ENCODE data around the gene IL1RAPL1.

IL1RAPL1 gene

GRCh38 chrX:28922106-28922505 is 334.9 kb downstream of the IL1RAPL1 start:
- no peak overlapping the region for H3K4me3 ChIP-seq (ENCODE audit: low read depth, low read length)
- no peak overlapping the region for H3K9ac ChIP-seq (ENCODE audit: low read length)
- H3K27ac ChIP-seq (ENCODE audit: low read depth, low read length), result no peak overlapping the region
- H3K9me3 ChIP-seq (ENCODE audit: control insufficient read depth, insufficient read depth, low read depth, low read length), result no peaks in the 10 kb centered on the region
- H3K36me3 ChIP-seq (ENCODE audit: control insufficient read depth, insufficient read depth, low read length), result no peaks in the 10 kb centered on the region
- H3K4me1 ChIP-seq (ENCODE audit: control insufficient read depth, insufficient read depth, low read length), result peaks cover 26% of the 10 kb centered on the region
- no peaks in the 10 kb centered on the region; the same call in 1 of the 2 replicates for H3K27me3 ChIP-seq (ENCODE audit: control insufficient read depth, insufficient read depth, low read length)

- Histone ChIP-seq H3K9me3 (ENCODE audit: control insufficient read depth, insufficient read depth, low read depth, low read length) (0 out of 2 replicates have a peak, but pooled peaks cover 2% of the 10 kb centered on the region), H3K27me3 (ENCODE audit: control insufficient read depth, insufficient read depth, low read length) (no peaks in the 10 kb centered on the region)
Measured at GRCh38 chrX:28946846-28947245, 359.6 kb downstream of the IL1RAPL1 start.

GRCh38 chrX:28960063-28960462 is 372.8 kb downstream of the IL1RAPL1 start:
- H3K4me3 ChIP-seq (ENCODE audit: low read depth, low read length), result no peak overlapping the region
- H3K27ac ChIP-seq (ENCODE audit: low read depth, low read length), result no peak overlapping the region
- no peaks in the 10 kb centered on the region for H3K9me3 ChIP-seq (ENCODE audit: control insufficient read depth, insufficient read depth, low read depth, low read length)
- no peaks in the 10 kb centered on the region for H3K4me1 ChIP-seq (ENCODE audit: control insufficient read depth, insufficient read depth, low read length)
- no peaks in the 10 kb centered on the region for H3K36me3 ChIP-seq (ENCODE audit: control insufficient read depth, insufficient read depth, low read length)
- H3K9ac ChIP-seq (ENCODE audit: low read length), result no peak overlapping the region
- H3K27me3 ChIP-seq (ENCODE audit: control insufficient read depth, insufficient read depth, low read length), result no peaks in the 10 kb centered on the region; the same call in 1 of the 2 replicates

More at GRCh38 chrX:28946846-28947245, 359.6 kb downstream of the IL1RAPL1 start:
- Histone ChIP-seq H3K9ac (ENCODE audit: low read length) (no peak overlapping the region), H3K4me1 (ENCODE audit: control insufficient read depth, insufficient read depth, low read length) (no peaks in the 10 kb centered on the region), H3K4me3 (ENCODE audit: low read depth, low read length) (no peak overlapping the region), H3K27ac (ENCODE audit: low read depth, low read length) (no peak overlapping the region), H3K36me3 (ENCODE audit: control insufficient read depth, insufficient read depth, low read length) (no peaks in the 10 kb centered on the region)

GRCh38 chrX:28966331-28966730 is 379.1 kb downstream of the IL1RAPL1 start:
- Histone ChIP-seq H3K9ac (ENCODE audit: low read length) (no peak overlapping the region), H3K36me3 (ENCODE audit: control insufficient read depth, insufficient read depth, low read length) (no peaks in the 10 kb centered on the region), H3K4me1 (ENCODE audit: control insufficient read depth, insufficient read depth, low read length) (peaks cover 5% of the 10 kb centered on the region; the same call in 1 of the 2 replicates), H3K9me3 (ENCODE audit: control insufficient read depth, insufficient read depth, low read depth, low read length) (no peaks in the 10 kb centered on the region), H3K4me3 (ENCODE audit: low read depth, low read length) (no peak overlapping the region), H3K27ac (ENCODE audit: low read depth, low read length) (no peak overlapping the region), H3K27me3 (ENCODE audit: control insufficient read depth, insufficient read depth, low read length) (no peaks in the 10 kb centered on the region; the same call in 1 of the 2 replicates)

GRCh38 chrX:28969126-28969525 is 381.9 kb downstream of the IL1RAPL1 start:
- Histone ChIP-seq H3K4me3 (ENCODE audit: low read depth, low read length) (no peak overlapping the region), H3K27me3 (ENCODE audit: control insufficient read depth, insufficient read depth, low read length) (no peaks in the 10 kb centered on the region; the same call in 1 of the 2 replicates), H3K4me1 (ENCODE audit: control insufficient read depth, insufficient read depth, low read length) (peaks cover 5% of the 10 kb centered on the region; the same call in 1 of the 2 replicates), H3K36me3 (ENCODE audit: control insufficient read depth, insufficient read depth, low read length) (no peaks in the 10 kb centered on the region), H3K9ac (ENCODE audit: low read length) (no peak overlapping the region), H3K9me3 (ENCODE audit: control insufficient read depth, insufficient read depth, low read depth, low read length) (no peaks in the 10 kb centered on the region), H3K27ac (ENCODE audit: low read depth, low read length) (no peak overlapping the region)

- H3K9me3 ChIP-seq (ENCODE audit: control insufficient read depth, insufficient read depth, low read depth, low read length), result no peaks in the 10 kb centered on the region
- H3K36me3 ChIP-seq (ENCODE audit: control insufficient read depth, insufficient read depth, low read length), result no peaks in the 10 kb centered on the region
- no peak overlapping the region for H3K9ac ChIP-seq (ENCODE audit: low read length)
- no peak overlapping the region for H3K27ac ChIP-seq (ENCODE audit: low read depth, low read length)
- no peaks in the 10 kb centered on the region for H3K27me3 ChIP-seq (ENCODE audit: control insufficient read depth, insufficient read depth, low read length)
- H3K4me3 ChIP-seq (ENCODE audit: low read depth, low read length), result no peak overlapping the region
- 0 out of 2 replicates have a peak, but pooled peaks cover 7% of the 10 kb centered on the region for H3K4me1 ChIP-seq (ENCODE audit: control insufficient read depth, insufficient read depth, low read length)
Measured at GRCh38 chrX:28979877-28980276, 392.6 kb downstream of the IL1RAPL1 start.

- H3K4me3 ChIP-seq (ENCODE audit: low read depth, low read length), result no peak overlapping the region
- H3K36me3 ChIP-seq (ENCODE audit: control insufficient read depth, insufficient read depth, low read length), result no peaks in the 10 kb centered on the region
Measured at GRCh38 chrX:28981952-28982351, 394.7 kb downstream of the IL1RAPL1 start.

GRCh38 chrX:28988246-28988645 is 401.0 kb downstream of the IL1RAPL1 start:
- Histone ChIP-seq H3K9me3 (ENCODE audit: control insufficient read depth, insufficient read depth, low read depth, low read length) (no peaks in the 10 kb centered on the region), H3K27me3 (ENCODE audit: control insufficient read depth, insufficient read depth, low read length) (no peaks in the 10 kb centered on the region; the same call in 1 of the 2 replicates), H3K4me1 (ENCODE audit: control insufficient read depth, insufficient read depth, low read length) (peaks cover 10% of the 10 kb centered on the region; the same call in 1 of the 2 replicates), H3K4me3 (ENCODE audit: low read depth, low read length) (no peak overlapping the region), H3K36me3 (ENCODE audit: control insufficient read depth, insufficient read depth, low read length) (no peaks in the 10 kb centered on the region), H3K27ac (ENCODE audit: low read depth, low read length) (no peak overlapping the region), H3K9ac (ENCODE audit: low read length) (no peak overlapping the region)

More at GRCh38 chrX:28981952-28982351, 394.7 kb downstream of the IL1RAPL1 start:
- Histone ChIP-seq H3K9me3 (ENCODE audit: control insufficient read depth, insufficient read depth, low read depth, low read length) (no peaks in the 10 kb centered on the region), H3K27me3 (ENCODE audit: control insufficient read depth, insufficient read depth, low read length) (no peaks in the 10 kb centered on the region), H3K9ac (ENCODE audit: low read length) (no peak overlapping the region), H3K4me1 (ENCODE audit: control insufficient read depth, insufficient read depth, low read length) (0 out of 2 replicates have a peak, but pooled peaks cover 7% of the 10 kb centered on the region), H3K27ac (ENCODE audit: low read depth, low read length) (no peak overlapping the region)

GRCh38 chrX:28997706-28998463 is 410.6 kb downstream of the IL1RAPL1 start:
- no peaks in the 10 kb centered on the region for H3K36me3 ChIP-seq (ENCODE audit: control insufficient read depth, insufficient read depth, low read length)
- peaks cover 6% of the 10 kb centered on the region; the same call in 1 of the 2 replicates for H3K4me1 ChIP-seq (ENCODE audit: control insufficient read depth, insufficient read depth, low read length)

GRCh38 chrX:28998609-28999135 is 411.4 kb downstream of the IL1RAPL1 start:
- H3K36me3 ChIP-seq (ENCODE audit: control insufficient read depth, insufficient read depth, low read length), result no peaks in the 10 kb centered on the region
- peaks cover 6% of the 10 kb centered on the region; the same call in 1 of the 2 replicates for H3K4me1 ChIP-seq (ENCODE audit: control insufficient read depth, insufficient read depth, low read length)
- no peak overlapping the region for H3K9ac ChIP-seq (ENCODE audit: low read length)
- H3K27me3 ChIP-seq (ENCODE audit: control insufficient read depth, insufficient read depth, low read length), result no peaks in the 10 kb centered on the region; the same call in 1 of the 2 replicates
- H3K4me3 ChIP-seq (ENCODE audit: low read depth, low read length), result no peak overlapping the region
- H3K9me3 ChIP-seq (ENCODE audit: control insufficient read depth, insufficient read depth, low read depth, low read length), result no peaks in the 10 kb centered on the region
- H3K27ac ChIP-seq (ENCODE audit: low read depth, low read length), result no peak overlapping the region

More at GRCh38 chrX:28997706-28998463, 410.6 kb downstream of the IL1RAPL1 start:
- H3K4me3 ChIP-seq (ENCODE audit: low read depth, low read length), result no peak overlapping the region
- no peaks in the 10 kb centered on the region; the same call in 1 of the 2 replicates for H3K27me3 ChIP-seq (ENCODE audit: control insufficient read depth, insufficient read depth, low read length)
- no peaks in the 10 kb centered on the region for H3K9me3 ChIP-seq (ENCODE audit: control insufficient read depth, insufficient read depth, low read depth, low read length)
- no peak overlapping the region for H3K9ac ChIP-seq (ENCODE audit: low read length)
- no peak overlapping the region for H3K27ac ChIP-seq (ENCODE audit: low read depth, low read length)

GRCh38 chrX:29012867-29013266 is 425.6 kb downstream of the IL1RAPL1 start:
- Histone ChIP-seq H3K9ac (ENCODE audit: low read length) (no peak overlapping the region), H3K27ac (ENCODE audit: low read depth, low read length) (no peak overlapping the region), H3K36me3 (ENCODE audit: control insufficient read depth, insufficient read depth, low read length) (no peaks in the 10 kb centered on the region), H3K27me3 (ENCODE audit: control insufficient read depth, insufficient read depth, low read length) (no peaks in the 10 kb centered on the region; the same call in 1 of the 2 replicates), H3K4me3 (ENCODE audit: low read depth, low read length) (no peak overlapping the region), H3K9me3 (ENCODE audit: control insufficient read depth, insufficient read depth, low read depth, low read length) (no peaks in the 10 kb centered on the region), H3K4me1 (ENCODE audit: control insufficient read depth, insufficient read depth, low read length) (no peaks in the 10 kb centered on the region)

All from HUES6 (cell line).